ENCODE data around the gene DIP2A. TPM values are rescaled to one million over a fixed set of nuclear protein-coding genes. Genes with fewer than 3 reads are reported as not detected.

Gene DIP2A
- 24.4 and 27.1 TPM in 2 replicates for total RNA-seq (2021; fragmentation: NEBNext Ultra II Directional; extraction: Animal tissue kit (Norgen Biotek cat#: 25700))
- polyA plus RNA-seq (2011; rRNA removed), result 16.0 and 23.2 TPM in 2 replicates
- 26.8 TPM for polyA plus RNA-seq (2011; cell fraction: cytosol; rRNA removed)
- 86.2 TPM for polyA plus RNA-seq (2011; cell fraction: nucleus; rRNA removed)
- 17.7 to 23.0 TPM (median 21.3 TPM) in 4 replicates for polyA plus RNA-seq (2012, experiment 1 of 2)
- polyA plus RNA-seq (2012, experiment 2 of 2), result 5.8 TPM
- 11.7 TPM for polyA plus RNA-seq (2013, experiment 1 of 2)
- 10.8 TPM for polyA plus RNA-seq (2013, experiment 2 of 2)
- polyA minus RNA-seq (2011; rRNA and poly(A)+ RNA removed), result 35.7 and 43.9 TPM in 2 replicates
- polyA minus RNA-seq (2011; cell fraction: cytosol; rRNA and poly(A)+ RNA removed), result 31.7 TPM
- 62.1 TPM for polyA minus RNA-seq (2011; cell fraction: nucleus; rRNA and poly(A)+ RNA removed)
- long read RNA-seq, experiment 1, partial matches to known transcripts, result 1 of 6 reads
- long read RNA-seq, experiment 1, other reads (novel, unspliced or antisense), result 5 of 6 reads
- long read RNA-seq, experiment 2, partial matches to known transcripts, result 4 of 4 reads
- long read RNA-seq, experiment 2, other reads (novel, unspliced or antisense), result 0 of 4 reads

GRCh38 chr21:46458315-46459023, at the start of gene DIP2A:
Gene DIP2A (plus strand): TSS chr21:46458891. CDS start chr21:46459132, 241 bp downstream.
- Histone ChIP-seq H3K27ac (ENCODE audit: low read depth, low read length) (peak within 1 kb of the TSS; percentile 86), H3K9ac (replicated peaks in 1 of 4; ENCODE audit: extremely low read depth in 1 of 4, low read depth in 3 of 4, low read length in 3 of 4) (peak within 1 kb of the TSS; percentile 75 to 93 (median 88)), H3K79me1 (ENCODE audit: low read depth, low read length) (peaks cover 12% of the 10 kb centered on the region; the same call in 1 of the 2 replicates), H3K79me2 (ENCODE audit: control insufficient read depth in 1 of 2, insufficient read depth in 2 of 2, low read length in 2 of 2) (peaks cover 0 to 55% of the 10 kb centered on the region in 2 experiments; a peak in 2 of 4 replicates), H3K23ac (ENCODE audit: insufficient read length) (no peak within 1 kb of the TSS), H4K5ac (ENCODE audit: insufficient read length, low read depth, low read length) (peak within 1 kb of the TSS; percentile 91), H4K20me1 (replicated peaks in 1 of 2; ENCODE audit: control insufficient read depth in 1 of 2, insufficient read depth in 2 of 2, low read length in 2 of 2) (peaks cover 1 to 6% of the 10 kb centered on the region in 2 experiments), H4K8ac (ENCODE audit: extremely low read depth, insufficient read depth, low read length) (peak within 1 kb of the TSS; percentile 81), H3K23me2 (ENCODE audit: low read depth, low read length) (peaks cover 8% of the 10 kb centered on the region), H3K4me3 (ENCODE audit: extremely low read depth in 1 of 4, insufficient read depth in 2 of 4, low read depth in 3 of 4, low read length in 4 of 4) (peak within 1 kb of the TSS; percentile 89 to 93 (median 90)), H2AFZ (ENCODE audit: low read length) (peak within 1 kb of the TSS; percentile 71; the same call in 1 of the 2 replicates), H3K18ac (ENCODE audit: extremely low read depth, low read length) (peak within 1 kb of the TSS; percentile 96), H2BK12ac (ENCODE audit: low read depth, low read length) (peak within 1 kb of the TSS; percentile 68), H2BK15ac (ENCODE audit: low read length) (peak within 1 kb of the TSS; percentile 83), H2AK5ac (ENCODE audit: low read depth, low read length) (peak within 1 kb of the TSS; percentile 89), H2BK120ac (replicated peaks; ENCODE audit: low read depth, low read length) (peak within 1 kb of the TSS; percentile 24), H3K4me2 (ENCODE audit: insufficient read depth in 1 of 2, low read depth in 2 of 2, low read length in 2 of 2) (peak within 1 kb of the TSS; percentile 97 to 100), H3K56ac (replicated peaks; ENCODE audit: insufficient read length, low read depth, low read length) (peak within 1 kb of the TSS; percentile 95), H4K91ac (replicated peaks; ENCODE audit: insufficient read length, low read length) (peak within 1 kb of the TSS; percentile 94), H2BK20ac (ENCODE audit: low read length) (no peak within 1 kb of the TSS; the same call in 1 of the 2 replicates), H2BK5ac (ENCODE audit: low read depth, low read length) (peak within 1 kb of the TSS; percentile 95), H3K27me3 (replicated peaks in 1 of 4; ENCODE audit: control insufficient read depth in 3 of 4, extremely low read depth in 1 of 4, insufficient read depth in 3 of 4, low read length in 3 of 4) (no peaks in the 10 kb centered on the region), H3K4me1 (replicated peaks in 1 of 4; ENCODE audit: control insufficient read depth in 3 of 4, insufficient read depth in 4 of 4, low read length in 3 of 4) (peaks cover 0 to 6% (median 2%) of the 10 kb centered on the region in 4 experiments; a peak in 4 of 7 replicates), H3K9me3 (ENCODE audit: insufficient read depth in 2 of 2, low read depth in 1 of 2, low read length in 1 of 2) (no peaks in the 10 kb centered on the region), H3K4ac (replicated peaks; ENCODE audit: insufficient read length, low read depth, low read length) (peak within 1 kb of the TSS; percentile 97), H3K36me3 (ENCODE audit: control insufficient read depth in 2 of 4, insufficient read depth in 4 of 4, low read length in 3 of 4) (peaks cover 0 to 6% (median 3%) of the 10 kb centered on the region in 4 experiments; a peak in 3 of 8 replicates), H3K14ac (ENCODE audit: insufficient read length) (peak within 1 kb of the TSS; percentile 85)
- DNase-seq (ENCODE audit: low read depth in 1 of 2, low spot score in 2 of 2), result peak; percentile 91 to 94
- 0% methylated on average over 9 of the region's 91 CpGs; no CpG with 5 or more reads in 1 of the 2 experiments for WGBS, 2 experiments (ENCODE audit: extremely low coverage in 1 of 2, insufficient coverage in 1 of 2, insufficient read length in 1 of 2, insufficient replicate concordance in 2 of 2, low coverage in 1 of 2, low lambda C conversion rate in 2 of 2, missing lambda C conversion rate in 1 of 2)
- CTCF ChIA-PET (ENCODE audit: partially characterized antibody), result interaction anchor here (0.9 to 1.6 kb wide), 3 partner anchors 22 to 84 kb away, joined by 3 read pairs; no protein-coding TSS in a partner anchor
- POLR2A ChIA-PET (ENCODE audit: partially characterized antibody), result interaction anchor here (0.8 to 1.6 kb wide), 7 partner anchors 10 to 229 kb away, joined by 3 to 6 read pairs (median 3); no protein-coding TSS in a partner anchor
- no peak for FAIRE-seq
- TF ChIP-seq POU5F1 (IDR thresholded peaks at IDR 0.05; ENCODE audit: low read depth, low read length) (no peak), CHD2 (IDR thresholded peaks at IDR 0.05; ENCODE audit: low read length) (no peak), GTF2F1 (IDR thresholded peaks at IDR 0.05; ENCODE audit: borderline replicate concordance, low read depth, low read length) (0 out of 2 replicates have a peak, but pooled peaks have one; percentile 32), POLR2AphosphoS5 (IDR thresholded peaks at IDR 0.05; ENCODE audit: low read depth, low read length) (peak; percentile 51), EGR1 (IDR thresholded peaks at IDR 0.05; ENCODE audit: borderline replicate concordance, low read depth, low read length) (peak; percentile 95), BCL11A (IDR thresholded peaks at IDR 0.05; ENCODE audit: low read depth in 2 of 2, low read length in 2 of 2) (no peak), POLR2A (IDR thresholded peaks at IDR 0.05; ENCODE audit: control extremely low read depth in 1 of 2, low read depth in 2 of 2, low read length in 2 of 2) (peak; percentile 77 to 90), CTBP2 (IDR thresholded peaks at IDR 0.05; ENCODE audit: borderline replicate concordance, insufficient read depth, insufficient read length, low read length) (no peak), CEBPB (IDR thresholded peaks at IDR 0.05; ENCODE audit: low read depth, low read length) (no peak), EZH2 (IDR thresholded peaks at IDR 0.05; ENCODE audit: low read depth, low read length, severe bottlenecking) (no peak)
